ENCODE measurements around the gene INSYN1. TPM values are rescaled to one million over a fixed set of nuclear protein-coding genes. Genes with fewer than 3 reads are reported as not detected.
"Not testable (repeated sequence)": the region's sequence is repeated elsewhere in the genome, so short reads cannot be mapped to it uniquely, and the experiment has no call there.

Gene INSYN1, protein sequence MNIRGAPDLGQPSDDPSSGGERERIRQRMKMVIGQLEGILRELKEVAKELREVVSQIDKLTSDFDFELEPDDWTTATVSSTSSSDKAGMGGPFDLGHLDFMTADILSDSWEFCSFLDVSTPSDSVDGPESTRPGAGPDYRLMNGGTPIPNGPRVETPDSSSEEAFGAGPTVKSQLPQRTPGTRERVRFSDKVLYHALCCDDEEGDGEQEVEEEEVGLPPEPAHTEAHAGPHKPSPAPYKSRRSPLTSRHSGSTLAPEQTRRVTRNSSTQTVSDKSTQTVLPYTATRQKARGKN
- total RNA-seq: not detected in 2 replicates

DNA sequence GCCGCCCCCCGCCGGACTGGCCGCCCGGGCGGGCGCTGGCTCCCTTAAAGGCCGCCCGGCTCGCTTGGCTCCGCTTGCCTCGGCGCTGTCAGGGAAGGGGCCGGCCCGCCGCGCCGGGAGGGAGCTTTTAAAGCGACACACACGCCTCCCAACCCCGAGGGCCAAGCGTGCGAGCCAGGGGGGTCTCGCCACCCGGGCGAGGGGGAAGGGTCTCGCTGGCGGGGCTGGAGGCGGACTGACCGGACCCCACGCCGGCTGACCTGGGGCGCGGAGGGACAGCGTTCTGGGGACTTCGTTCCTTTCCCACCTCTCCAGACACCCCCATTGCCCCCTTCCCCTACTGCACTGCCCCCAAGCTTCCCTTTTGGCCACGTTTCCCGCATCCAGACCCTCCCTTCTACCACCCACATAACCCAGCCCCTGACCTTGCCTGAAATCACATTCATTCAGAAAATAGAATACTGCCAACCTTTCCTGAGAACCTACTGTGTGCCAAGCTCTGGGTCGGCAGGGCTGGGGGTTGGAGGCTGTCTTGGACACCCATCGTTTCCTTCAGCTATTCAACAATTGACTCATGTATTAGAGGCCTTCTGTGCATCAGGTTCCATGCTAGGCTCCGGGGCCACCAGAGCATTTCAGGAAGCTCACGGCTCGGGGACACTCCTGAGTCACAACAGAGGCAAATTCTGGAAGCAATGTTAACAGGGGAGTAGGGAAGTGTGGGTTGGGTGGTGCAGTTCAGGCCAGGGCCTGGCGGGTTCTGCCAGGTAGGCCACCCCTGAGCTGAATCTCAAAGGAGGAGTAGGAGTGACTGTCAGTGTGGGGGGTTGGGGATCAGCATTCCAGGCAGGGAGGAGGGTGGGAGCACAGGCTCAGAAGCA is at the start of gene INSYN1:
INSYN1 (minus strand) TSS at position 102 of the 881 bp plus-strand sequence. CDS start 2,221 bp downstream, outside the sequence.
- intact Hi-C loops (cut with micrococcal nuclease): no loop called here

DNA sequence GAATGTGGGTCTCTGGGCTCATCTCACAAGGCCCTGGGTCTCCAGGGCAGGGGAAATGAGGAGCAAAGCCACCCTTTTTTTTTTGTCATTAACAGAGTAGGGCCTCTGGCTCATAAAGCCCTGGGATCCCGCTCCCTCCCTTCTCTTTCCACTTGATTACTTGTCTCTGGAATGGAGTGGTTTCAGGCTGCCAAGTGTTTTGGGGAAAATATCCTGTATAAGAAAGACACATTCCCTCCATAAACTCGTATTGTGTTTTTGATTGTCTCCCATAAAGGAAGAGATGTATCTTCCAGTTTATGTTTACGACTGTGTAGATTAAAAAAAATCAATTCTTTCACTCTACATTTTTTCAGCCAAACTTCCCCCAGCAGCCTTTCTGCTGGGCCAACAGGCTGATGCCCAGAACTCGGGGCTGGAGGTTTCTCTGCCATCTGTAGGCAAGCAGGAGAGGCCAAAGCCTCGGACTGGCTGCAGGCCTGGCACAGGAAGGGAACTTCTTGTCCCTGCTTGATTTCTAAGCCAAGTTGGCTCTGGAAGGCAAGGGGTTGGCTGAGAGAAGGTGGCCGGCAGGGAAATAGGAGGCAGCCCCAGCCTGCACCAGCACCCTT is 49.4 kb upstream of the INSYN1 start:
- intact Hi-C loops (cut with micrococcal nuclease): no loop called here

DNA sequence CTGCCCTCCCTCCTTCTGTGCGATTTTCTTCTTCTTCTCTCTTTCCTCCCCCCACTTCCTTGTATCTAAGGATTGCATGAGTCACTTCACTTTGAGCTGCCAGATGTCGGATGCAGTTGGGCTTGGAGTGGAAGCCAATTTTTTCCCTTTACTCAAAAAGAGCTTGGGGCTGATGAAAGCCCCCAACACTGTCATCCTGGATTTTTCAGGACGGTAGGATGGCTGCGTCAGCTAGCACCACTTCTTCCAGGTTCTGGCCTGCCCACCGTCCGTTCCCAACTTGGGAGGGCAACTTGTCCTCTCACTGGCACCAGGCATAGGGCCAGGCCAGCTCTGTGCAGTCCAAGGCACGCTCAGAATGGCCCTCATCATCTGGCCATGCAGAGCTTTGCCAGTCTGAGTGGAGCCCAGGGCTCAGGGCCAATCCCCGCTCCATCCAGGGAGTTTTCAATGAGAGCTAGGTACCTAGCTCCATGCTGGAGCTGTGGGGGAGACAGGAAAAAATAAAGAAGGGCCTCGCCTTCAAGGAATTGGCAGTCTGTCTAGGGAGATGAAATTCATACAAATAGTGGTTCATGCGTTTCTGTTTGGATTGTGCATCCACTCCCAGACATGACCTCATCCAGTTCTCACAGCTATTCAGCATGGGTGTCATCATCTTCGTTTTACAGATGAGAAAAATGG is 47.7 kb upstream of the INSYN1 start:
- intact Hi-C loops (cut with micrococcal nuclease): no loop called here

DNA sequence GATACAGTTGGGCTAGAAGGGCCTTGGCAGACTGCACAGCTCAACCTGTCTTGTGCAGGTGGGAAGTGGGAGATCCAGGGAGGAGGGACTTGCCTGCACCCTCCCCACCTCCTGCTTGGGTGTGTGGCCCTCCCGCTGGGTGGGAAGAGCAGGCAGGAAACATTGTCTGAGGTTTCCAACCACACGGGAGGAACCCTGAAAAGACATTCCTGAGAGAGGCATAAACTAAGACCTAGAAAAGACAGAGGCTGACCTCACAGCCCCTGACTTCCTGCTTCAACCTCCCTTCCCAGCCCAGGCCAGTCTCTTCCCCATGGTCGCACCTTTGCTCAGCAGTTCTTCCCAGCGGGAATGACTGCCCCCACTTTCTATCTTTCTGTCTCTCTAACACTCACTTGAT is 46.3 kb upstream of the INSYN1 start:
- intact Hi-C loops (cut with micrococcal nuclease): no loop called here

DNA sequence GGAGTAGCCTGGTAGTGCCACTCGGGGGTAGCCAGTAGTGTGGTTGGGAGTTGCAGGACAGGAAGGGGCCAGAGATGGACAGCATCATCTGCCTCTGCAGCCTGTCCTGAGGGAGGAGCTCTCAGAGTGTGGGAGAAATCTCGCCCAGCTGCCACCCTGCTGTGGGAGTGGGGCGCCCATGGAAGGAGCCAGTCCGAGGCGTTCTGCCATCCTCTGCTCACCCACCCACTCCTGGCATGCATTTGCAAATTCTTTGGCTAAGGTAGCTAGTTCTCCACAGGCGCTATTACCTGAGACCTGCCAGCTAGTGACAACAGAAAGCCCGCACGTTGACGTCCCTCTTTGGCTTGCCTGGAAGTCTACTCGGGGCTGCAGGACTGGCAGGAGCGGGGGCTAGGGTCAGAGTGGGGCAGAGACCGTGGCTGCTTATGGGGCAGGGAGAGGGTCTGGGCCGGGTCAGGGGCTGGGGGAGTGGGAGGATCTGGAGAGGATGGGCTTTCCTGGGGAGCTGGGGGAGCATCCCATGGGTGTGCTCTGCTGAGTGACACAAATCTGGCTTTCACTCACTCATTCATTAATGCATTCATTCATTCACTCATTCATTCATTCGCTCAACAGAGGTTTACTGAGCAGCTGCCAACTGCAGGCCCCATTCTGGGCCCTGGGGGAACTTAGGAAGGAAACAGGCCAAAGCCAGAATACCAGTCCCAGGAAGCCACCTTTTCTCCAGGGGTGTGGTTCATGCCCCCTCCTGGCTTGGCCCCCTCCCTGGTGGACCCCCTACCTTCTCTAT is 44.4 kb upstream of the INSYN1 start:
- intact Hi-C loops (cut with micrococcal nuclease): no loop called here

DNA sequence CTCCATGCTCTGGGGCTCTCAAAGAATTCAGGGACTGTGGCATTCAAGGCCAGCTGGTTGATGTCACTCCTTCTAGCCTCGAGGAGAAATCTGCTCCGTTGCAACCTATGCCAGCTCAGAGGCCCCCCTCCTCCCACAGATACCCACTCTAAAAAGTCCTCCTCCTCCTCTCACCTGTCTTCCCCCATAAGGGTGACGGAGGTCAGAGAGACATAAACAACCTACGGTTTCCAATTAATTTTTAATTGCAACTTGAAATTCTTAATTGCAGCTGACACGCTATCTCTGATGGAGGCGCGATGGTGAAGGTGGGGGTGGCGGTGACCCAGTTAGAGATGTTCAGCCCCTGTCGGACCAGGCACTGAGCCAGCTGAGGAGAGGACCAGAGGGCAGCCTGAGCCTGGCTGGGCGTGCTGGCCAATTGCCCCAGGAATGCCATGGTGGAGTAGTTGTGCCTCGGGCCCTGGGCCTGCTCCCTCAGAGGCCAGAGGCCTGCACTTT is 43.2 kb upstream of the INSYN1 start:
- intact Hi-C loops (cut with micrococcal nuclease): no loop called here

DNA sequence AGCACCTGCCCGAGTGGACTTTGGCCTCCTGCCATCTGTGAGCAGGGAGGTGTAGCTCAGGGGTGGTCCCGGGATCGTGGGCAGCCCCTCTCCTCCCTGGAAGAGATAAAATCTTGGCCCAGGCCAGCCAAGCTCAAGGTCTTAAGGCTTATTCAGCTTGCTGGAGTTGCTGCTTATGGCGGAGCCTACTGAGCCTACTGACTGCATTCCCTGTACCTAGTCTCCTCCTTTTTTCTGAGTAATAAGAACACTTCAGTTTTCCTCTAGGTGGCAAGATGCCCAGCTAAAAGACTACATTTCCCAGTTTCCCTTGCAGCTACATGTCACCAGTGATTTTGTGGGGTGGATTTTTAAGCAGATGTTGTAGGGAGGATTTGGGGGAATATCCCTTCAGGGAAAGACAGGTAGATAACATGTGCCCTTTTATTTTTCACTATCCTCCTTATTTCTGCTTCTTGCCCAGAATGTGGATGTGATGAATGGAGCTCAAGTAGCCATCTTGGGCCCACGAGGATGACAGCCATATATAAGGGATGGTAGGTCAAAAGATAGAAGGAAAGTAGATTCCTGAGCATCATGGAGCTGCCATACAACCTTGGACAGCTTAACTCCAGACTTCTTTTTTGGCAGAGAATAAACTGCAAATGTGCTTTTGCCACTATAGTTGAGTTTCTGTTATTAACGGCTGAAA is 41.4 kb upstream of the INSYN1 start:
- intact Hi-C loops (cut with micrococcal nuclease): no loop called here

DNA sequence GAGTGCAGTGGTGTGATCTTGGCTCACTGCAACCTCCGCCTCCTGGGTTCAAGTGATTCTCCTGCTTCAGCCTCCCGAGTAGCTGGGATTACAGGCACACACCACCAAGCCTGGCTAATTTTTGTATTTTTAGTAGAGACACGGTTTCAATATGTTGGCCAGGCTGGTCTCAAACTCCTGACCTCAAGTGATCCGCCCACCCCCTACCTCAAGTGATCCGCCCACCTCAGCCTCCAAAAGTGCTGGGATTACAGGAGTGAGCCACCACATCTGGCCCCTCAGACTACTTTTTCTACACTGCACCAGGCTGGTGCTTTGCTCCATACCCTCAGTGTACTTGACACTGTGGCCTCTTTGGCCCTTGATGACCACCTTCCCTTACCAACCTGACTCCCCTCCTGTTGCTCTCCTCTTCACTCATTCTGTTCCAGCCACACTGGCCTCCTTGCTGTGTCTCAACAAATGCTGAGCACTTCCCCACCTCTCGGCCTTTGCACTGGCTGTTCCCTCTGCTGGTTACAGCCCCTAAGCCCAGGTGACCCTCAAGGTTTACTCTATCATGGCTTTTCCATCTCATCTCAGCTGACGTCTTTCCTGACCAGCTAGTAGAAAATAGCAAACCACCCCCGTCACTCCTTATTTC is 39.9 kb upstream of the INSYN1 start:
- intact Hi-C loops (cut with micrococcal nuclease): not testable (repeated sequence)

DNA sequence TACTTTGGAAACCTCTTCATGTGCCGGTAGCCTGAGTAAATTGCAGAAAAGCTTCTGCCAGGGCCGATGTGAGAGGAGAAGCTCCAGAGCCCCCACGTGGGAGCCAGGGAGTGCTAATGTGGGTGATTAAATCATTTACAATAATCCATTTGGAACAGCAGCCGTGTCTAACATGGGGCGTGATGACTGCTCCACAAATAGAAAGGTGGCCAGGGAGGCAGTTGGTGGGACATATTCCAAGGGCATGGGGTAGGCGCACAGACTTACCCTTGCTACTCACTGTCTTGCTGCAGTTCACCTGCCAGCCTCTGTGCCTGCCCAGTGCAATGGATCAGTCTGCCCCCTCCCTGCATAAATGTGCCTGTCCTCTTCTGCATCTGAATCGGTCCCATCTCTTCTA is 39.3 kb upstream of the INSYN1 start:
- intact Hi-C loops (cut with micrococcal nuclease): no loop called here

DNA sequence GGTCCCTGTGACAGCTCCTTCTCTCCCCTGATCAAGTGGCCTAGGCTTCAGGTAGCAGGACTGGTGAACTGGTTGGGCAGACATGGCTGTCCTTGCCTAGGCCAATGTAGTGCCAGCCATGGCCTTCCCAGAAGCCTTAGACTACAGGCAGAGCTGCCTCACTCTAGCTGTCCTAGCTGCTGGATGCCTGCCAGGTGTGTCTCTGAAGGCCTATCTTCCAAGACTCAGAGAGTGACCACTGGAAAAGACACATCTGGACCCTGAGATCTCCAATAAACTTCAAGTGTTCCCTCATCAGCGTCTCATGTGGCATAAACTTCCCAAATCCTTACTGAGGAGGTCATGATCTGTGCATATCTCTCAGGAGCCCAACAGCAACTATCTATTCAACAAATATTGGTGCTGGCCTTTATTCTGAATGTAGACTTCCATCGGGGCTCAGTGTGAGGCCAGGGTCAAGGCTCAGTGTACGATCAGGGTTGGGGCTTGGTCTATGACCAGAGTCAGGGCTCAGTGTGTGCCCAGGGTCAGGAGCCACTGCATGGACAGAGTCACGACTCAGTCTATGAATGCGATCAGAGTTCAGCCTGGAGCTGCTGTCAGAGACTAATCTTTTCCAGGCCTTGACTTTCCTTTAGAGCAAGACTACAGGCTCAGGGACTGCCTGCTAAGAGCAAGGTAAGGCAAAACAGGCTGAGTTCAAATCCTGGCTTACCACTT is 36.5 kb upstream of the INSYN1 start:
- intact Hi-C loops (cut with micrococcal nuclease): no loop called here

DNA sequence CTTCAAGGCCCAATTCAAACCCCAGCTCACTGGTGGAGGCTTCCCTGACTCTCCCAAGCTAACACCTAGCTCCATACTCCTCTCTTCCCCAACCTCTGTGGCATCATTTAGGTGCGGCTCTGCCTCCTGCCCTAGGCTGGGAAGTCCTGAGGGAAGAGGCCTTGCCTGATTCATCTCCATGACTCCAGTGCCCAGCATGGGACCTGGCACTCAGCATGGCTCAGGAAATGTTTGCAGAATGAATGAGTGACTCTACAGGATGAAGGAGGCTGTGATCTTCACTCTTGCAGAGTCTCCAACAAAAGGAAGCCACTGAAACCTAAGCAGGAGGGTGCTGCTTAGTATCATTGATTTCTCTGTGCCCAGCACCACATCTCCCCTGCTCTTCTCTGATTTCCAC is 34.5 kb upstream of the INSYN1 start:
- intact Hi-C loops (cut with micrococcal nuclease): no loop called here

DNA sequence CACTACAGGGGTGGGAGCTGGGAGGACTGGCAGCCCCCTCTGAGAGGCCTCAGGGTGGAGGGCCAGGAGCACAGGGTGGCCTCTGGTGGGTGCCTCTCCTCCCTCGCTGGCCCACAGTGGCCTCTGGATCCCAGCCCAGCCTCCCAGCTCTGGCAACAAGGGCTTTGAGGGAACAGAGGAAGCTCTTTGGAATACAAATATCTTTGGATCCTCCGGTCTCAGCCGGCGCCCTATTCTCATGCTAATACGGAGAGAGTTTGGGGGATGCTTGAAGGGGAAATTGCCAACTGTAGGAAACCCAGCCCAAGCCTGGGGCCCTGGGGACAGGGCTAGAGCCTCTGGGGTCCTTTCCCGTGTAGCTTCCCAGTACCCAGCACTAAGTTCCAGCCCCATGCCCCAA is 33.4 kb upstream of the INSYN1 start:
- intact Hi-C loops (cut with micrococcal nuclease): no loop called here

DNA sequence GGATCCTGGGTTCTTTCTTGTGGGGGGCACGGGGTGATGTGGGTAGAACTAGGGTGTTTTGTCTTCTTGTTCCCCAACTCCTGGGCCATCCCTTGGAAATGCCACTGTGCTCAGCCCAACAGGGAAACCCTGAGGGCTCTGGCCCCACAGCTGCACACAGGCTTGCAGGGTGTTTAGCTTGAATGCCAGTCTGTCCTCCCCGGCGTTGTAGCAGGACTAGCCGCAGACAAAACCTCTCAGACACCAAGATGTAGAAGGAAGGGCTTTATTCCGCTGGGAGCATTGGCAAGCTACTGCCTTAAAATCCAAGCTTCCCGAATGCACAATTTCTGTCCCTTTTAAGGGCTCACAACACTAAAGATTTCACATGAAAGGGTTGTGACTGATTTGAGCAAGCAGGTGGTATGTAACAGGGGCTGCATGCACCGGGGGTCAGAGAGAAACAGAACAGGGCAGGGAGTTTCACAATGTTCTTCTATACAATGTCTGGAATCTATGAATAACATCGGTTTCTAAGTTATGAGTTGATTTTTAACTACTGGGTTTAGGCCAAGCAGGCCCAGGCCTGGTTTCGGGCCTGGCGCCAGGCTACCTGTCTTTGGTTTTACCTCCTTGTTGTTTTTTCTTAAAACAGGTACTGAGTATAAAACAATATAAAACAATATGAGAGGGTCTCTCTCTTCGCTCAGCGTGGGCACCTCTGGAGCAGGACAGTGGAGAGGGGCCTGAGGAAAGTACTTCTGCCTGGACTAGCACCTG is 32.3 kb upstream of the INSYN1 start:
- intact Hi-C loops (cut with micrococcal nuclease): not testable (repeated sequence)

DNA sequence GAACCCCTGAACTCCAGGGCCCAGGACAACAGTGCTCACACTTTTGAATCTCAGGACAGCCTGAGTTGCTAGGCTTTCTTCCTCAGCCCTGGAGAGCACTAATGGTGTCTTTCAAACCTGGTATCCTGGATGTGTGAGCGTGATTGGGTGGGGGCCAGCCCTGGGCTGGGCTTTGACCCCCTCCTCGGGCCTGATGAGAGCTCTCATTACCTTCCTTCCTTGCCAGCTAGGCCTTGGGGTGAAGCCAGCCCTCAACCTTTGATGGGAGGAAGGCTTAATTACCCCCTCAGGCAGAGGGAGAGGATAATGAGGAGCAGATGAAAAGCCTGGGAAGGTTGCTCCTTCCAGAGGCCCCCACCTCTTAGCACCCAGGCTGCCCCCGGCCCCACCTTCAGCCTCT is 31.1 kb upstream of the INSYN1 start:
- intact Hi-C loops (cut with micrococcal nuclease): no loop called here

DNA sequence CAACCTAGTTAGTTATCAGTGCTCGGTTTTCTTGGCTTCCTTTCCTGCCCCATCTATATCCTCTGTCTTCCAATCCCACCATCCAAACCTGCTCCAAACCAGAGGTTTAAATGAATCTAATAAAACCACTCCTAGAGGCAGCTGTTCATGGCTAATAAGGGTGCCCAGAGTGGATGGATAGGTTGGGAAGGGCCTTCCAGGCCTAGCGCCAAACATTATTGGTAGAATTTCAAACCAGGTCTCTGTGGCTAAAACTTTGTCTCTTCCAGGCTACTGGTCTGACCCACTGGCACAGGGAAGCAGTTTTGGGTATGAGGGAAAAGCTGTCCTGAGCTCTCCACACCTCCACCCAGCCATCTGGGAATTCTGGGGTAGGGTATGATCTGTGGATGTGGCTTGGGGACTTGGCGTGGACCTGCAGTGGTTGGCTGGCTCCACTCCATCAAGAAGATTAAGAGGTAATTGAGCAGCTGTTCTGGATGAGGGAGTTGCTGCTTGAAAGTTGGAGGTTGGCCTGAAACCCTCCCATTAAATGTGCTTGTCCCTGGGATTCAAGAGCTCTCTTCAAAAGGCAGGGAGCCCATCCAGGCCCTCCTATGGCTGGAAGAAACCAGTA is 29.3 kb upstream of the INSYN1 start:
- intact Hi-C loops (cut with micrococcal nuclease): no loop called here

DNA sequence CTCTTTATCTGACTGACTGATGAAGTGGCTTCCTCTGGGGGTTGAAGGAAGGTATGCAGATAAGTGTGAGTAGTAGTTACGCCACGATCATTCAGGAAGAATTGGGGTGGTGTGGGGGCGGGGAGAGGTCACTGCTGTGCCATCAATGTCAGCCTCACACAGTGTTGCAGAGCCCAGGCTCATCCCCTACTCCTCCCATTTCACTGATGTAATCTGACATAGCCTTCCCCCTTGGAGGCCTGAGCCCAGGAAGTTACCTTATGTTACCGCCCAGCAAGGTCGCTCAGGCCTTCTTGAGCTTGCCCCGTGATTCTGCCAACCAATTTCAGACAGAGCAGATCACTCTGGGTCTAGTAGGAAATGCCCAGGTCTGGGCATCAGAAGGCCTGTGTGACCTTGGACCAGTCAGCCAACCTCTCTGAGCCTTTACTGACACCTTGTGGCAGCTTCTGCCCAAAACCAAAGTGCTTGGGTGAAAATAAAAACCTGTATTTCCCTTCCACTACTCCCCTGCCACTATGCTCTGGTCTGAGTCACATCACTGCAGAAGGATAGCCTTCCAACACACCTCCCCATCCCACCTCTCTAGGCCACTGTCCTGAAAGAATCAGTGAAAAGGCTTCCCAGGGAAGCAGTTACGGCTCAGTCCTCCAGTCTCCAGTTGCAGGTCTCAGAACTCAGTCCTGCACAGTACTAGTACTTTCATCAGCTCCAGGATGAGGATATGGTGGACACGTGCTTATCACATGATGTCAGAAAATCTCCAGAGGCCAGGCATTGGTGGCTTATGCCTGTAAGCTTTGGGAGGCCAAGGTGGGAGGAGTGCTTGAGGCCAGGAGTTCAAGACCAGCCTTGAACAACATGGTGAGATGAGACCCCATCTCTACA is 28.1 kb upstream of the INSYN1 start:
- intact Hi-C loops (cut with micrococcal nuclease): no loop called here

DNA sequence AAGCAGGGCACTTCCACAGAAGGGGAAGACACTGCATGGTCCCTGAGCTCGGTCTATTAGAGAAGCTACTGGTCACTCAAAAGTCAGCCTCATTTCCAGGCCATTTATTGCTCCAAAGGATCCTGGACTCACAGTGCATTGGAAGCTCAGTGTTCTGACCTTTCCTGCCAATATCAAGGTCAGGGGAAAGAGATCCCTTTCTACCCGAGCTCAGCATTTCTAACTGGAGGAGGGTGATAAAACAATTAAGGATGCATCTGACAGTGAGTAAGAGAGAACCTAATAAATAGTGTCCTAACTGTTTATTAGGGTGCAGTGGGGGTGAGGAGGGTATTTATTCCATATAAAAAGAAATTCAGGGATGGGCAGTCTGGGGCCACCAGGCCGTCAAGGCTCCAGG is 26.8 kb upstream of the INSYN1 start:
- intact Hi-C loops (cut with micrococcal nuclease): no loop called here
